CD4-positive, CD25-positive, alpha-beta regulatory T cell (primary cell): ENCODE results near the gene MRPL14. TPM values are rescaled to one million over a fixed set of nuclear protein-coding genes. Genes with fewer than 3 reads are reported as not detected.
A peak's percentile ranks its signal among the peaks of the same experiment; 100 is the strongest.

Experiments
- ATAC-seq, 2 donors: fragments of 150-1000 bp; cut with Tn5 transposase; one replicate each; pipeline ENCODE4 v1.10.0; 2021; ENCODE audit warnings: low read depth in 2 of 2, moderate number of reproducible peaks in 2 of 2, moderate library complexity in 1 of 2
- DNase-seq, 3 donors: peaks; one replicate each; pipeline versions ENCODE4 v3.0.0 to v3.0.0-alpha.2; 2012 to 2022; ENCODE audit warnings: mixed read lengths in 1 of 3
- H3K27ac ChIP-seq: one replicate; pipeline ENCODE4 v1.7.0; 2013; ENCODE audit warnings: mild to moderate bottlenecking, low read length; ENCODE audit not compliant: insufficient read depth, poor library complexity, severe bottlenecking
- H3K27me3 ChIP-seq: one replicate; pipeline ENCODE4 v1.7.0; 2013; ENCODE audit warnings: low read length; ENCODE audit not compliant: control insufficient read depth, insufficient read depth
- H3K36me3 ChIP-seq: one replicate; pipeline ENCODE4 v1.7.0; 2013; ENCODE audit warnings: mild to moderate bottlenecking, low read length, moderate library complexity; ENCODE audit not compliant: control insufficient read depth, insufficient read depth
- H3K4me1 ChIP-seq: 2 replicates; pipeline ENCODE4 v1.7.0; 2013; ENCODE audit warnings: mild to moderate bottlenecking, low read length; ENCODE audit not compliant: insufficient read depth, control insufficient read depth, poor library complexity, severe bottlenecking
- H3K4me3 ChIP-seq: one replicate; pipeline ENCODE4 v1.7.0; 2013; ENCODE audit warnings: low read depth, mild to moderate bottlenecking, low read length, moderate library complexity
- H3K9me3 ChIP-seq, 2 experiments: 1 replicate in 1 of 2; 2 replicates in 1 of 2; pipeline ENCODE4 v1.7.0; 2013; ENCODE audit warnings: low read length in 2 of 2, mild to moderate bottlenecking in 1 of 2, moderate library complexity in 1 of 2; ENCODE audit not compliant: control insufficient read depth in 2 of 2
- H3K27ac Mint-ChIP-seq, 3 donors: one replicate each; pipeline ENCODE4 v1.8.0; 2020 to 2022; ENCODE audit warnings: mild to moderate bottlenecking in 3 of 3, mixed read lengths in 3 of 3, moderate library complexity in 2 of 3
- H3K27me3 Mint-ChIP-seq: one replicate; pipeline ENCODE4 v1.8.0; 2022; ENCODE audit warnings: mild to moderate bottlenecking, mixed read lengths
- H3K36me3 Mint-ChIP-seq: one replicate; pipeline ENCODE4 v1.8.0; 2020; ENCODE audit warnings: mixed read lengths
- H3K4me1 Mint-ChIP-seq, 4 donors: one replicate each; pipeline ENCODE4 v1.8.0; 2020 to 2022; ENCODE audit warnings: mixed read lengths in 4 of 4, mild to moderate bottlenecking in 1 of 4
- H3K4me3 Mint-ChIP-seq, 4 donors: one replicate each; pipeline ENCODE4 v1.8.0; 2020 to 2022; ENCODE audit warnings: mild to moderate bottlenecking in 4 of 4, mixed read lengths in 4 of 4, moderate library complexity in 3 of 4
- H3K9me3 Mint-ChIP-seq, 7 donors: one replicate each; pipeline ENCODE4 v1.8.0; 2020 to 2022; ENCODE audit warnings: mixed read lengths in 7 of 7, mild to moderate bottlenecking in 3 of 7, moderate library complexity in 2 of 7
- polyA plus RNA-seq, 4 donors: library from polyadenylated mRNA; unstranded; fragments of 300-500 nt; fragmentation: Illumina TruSeq; gene quantifications; one replicate each; pipeline ENCODE4 v1.2.3, GENCODE V29; 2021
- total RNA-seq: library from RNA; stranded (reverse); gene quantifications from one replicate; pipeline ENCODE4 v1.2.3, GENCODE V29; 2022

MRPL14 gene
- total and polyA plus RNA-seq, 5 donors from 2014 or later, result 11.8 to 101 (median 82.9) TPM

GRCh38 chr6:44079672-44080071 lies 47.6 kb downstream of the MRPL14 start:
- peaks cover 9% of the 10 kb centered on the region for H3K27me3 Mint-ChIP-seq
- no peak for DNase-seq
- H3K27ac Mint-ChIP-seq, result no peak overlapping the region
- Histone ChIP-seq H3K4me1 (peaks cover under 1% of the 10 kb centered on the region), H3K27ac (no peak overlapping the region), H3K4me3 (no peak overlapping the region), H3K36me3 (no peaks in the 10 kb centered on the region), H3K27me3 (no peaks in the 10 kb centered on the region), H3K9me3 (no peaks in the 10 kb centered on the region)
- H3K4me1 Mint-ChIP-seq, result peaks cover 0 to 7% (median 2%) of the 10 kb centered on the region in 4 donors
- no peaks in the 10 kb centered on the region for H3K9me3 Mint-ChIP-seq
- ATAC-seq, result no peak
- no peak overlapping the region for H3K4me3 Mint-ChIP-seq
- H3K36me3 Mint-ChIP-seq, result no peaks in the 10 kb centered on the region

- H3K9me3 Mint-ChIP-seq, result no peaks in the 10 kb centered on the region
- H3K27me3 Mint-ChIP-seq, result peaks cover 15% of the 10 kb centered on the region
These were observed 48.2 kb downstream of the MRPL14 start for GRCh38 chr6:44078827-44079671.

GRCh38 chr6:44078219-44078826 lies 48.9 kb downstream of the MRPL14 start:
- H3K27ac ChIP-seq, result no peak overlapping the region
- H3K9me3 ChIP-seq, result no peaks in the 10 kb centered on the region
- Mint-ChIP-seq H3K27me3 (peaks cover 15% of the 10 kb centered on the region), H3K27ac (no peak overlapping the region), H3K36me3 (no peaks in the 10 kb centered on the region), H3K4me1 (peaks cover 0 to 16% (median 9%) of the 10 kb centered on the region in 4 donors), H3K4me3 (no peak overlapping the region), H3K9me3 (no peaks in the 10 kb centered on the region)
- ATAC-seq (no peak), DNase-seq (no peak)
- H3K27me3 ChIP-seq, result peaks cover 7% of the 10 kb centered on the region
- no peaks in the 10 kb centered on the region for H3K36me3 ChIP-seq
- H3K4me3 ChIP-seq, result no peak overlapping the region
- H3K4me1 ChIP-seq, result peaks cover 14% of the 10 kb centered on the region

More at GRCh38 chr6:44078827-44079671, 48.2 kb downstream of the MRPL14 start:
- H3K36me3 Mint-ChIP-seq, result no peaks in the 10 kb centered on the region
- H3K27ac Mint-ChIP-seq, result no peak overlapping the region
- ATAC-seq (peak; percentile 32 to 53), DNase-seq (peak; percentile 54 to 76 (median 66))
- Histone ChIP-seq H3K9me3 (no peaks in the 10 kb centered on the region), H3K27me3 (peaks cover 3% of the 10 kb centered on the region), H3K36me3 (no peaks in the 10 kb centered on the region), H3K27ac (no peak overlapping the region), H3K4me3 (no peak overlapping the region), H3K4me1 (peaks cover 7% of the 10 kb centered on the region)
- H3K4me1 Mint-ChIP-seq, result peaks cover 0 to 13% (median 7%) of the 10 kb centered on the region in 4 donors
- H3K4me3 Mint-ChIP-seq, result no peak overlapping the region

- Histone ChIP-seq H3K4me1 (peaks cover 15% of the 10 kb centered on the region), H3K36me3 (no peaks in the 10 kb centered on the region), H3K27me3 (peaks cover 7% of the 10 kb centered on the region), H3K4me3 (no peak overlapping the region), H3K9me3 (no peaks in the 10 kb centered on the region), H3K27ac (no peak overlapping the region)
- ATAC-seq, result no peak
- Mint-ChIP-seq H3K27me3 (peaks cover 17% of the 10 kb centered on the region), H3K4me1 (peaks cover 0 to 20% (median 13%) of the 10 kb centered on the region in 4 donors), H3K36me3 (no peaks in the 10 kb centered on the region), H3K27ac (no peak overlapping the region), H3K9me3 (no peaks in the 10 kb centered on the region), H3K4me3 (no peak overlapping the region)
- DNase-seq, result no peak
These were observed 49.9 kb downstream of the MRPL14 start for GRCh38 chr6:44077214-44077946.

- H3K27ac Mint-ChIP-seq, result no peak overlapping the region
- ATAC-seq (no peak), DNase-seq (no peak)
- no peak overlapping the region for H3K4me3 ChIP-seq
- no peaks in the 10 kb centered on the region for H3K36me3 ChIP-seq
- no peaks in the 10 kb centered on the region for H3K9me3 Mint-ChIP-seq
- H3K9me3 ChIP-seq, result no peaks in the 10 kb centered on the region
- H3K36me3 Mint-ChIP-seq, result no peaks in the 10 kb centered on the region
- H3K27ac ChIP-seq, result no peak overlapping the region
- H3K27me3 ChIP-seq, result peaks cover 7% of the 10 kb centered on the region
- no peak overlapping the region for H3K4me3 Mint-ChIP-seq
- peaks cover 23% of the 10 kb centered on the region for H3K27me3 Mint-ChIP-seq
- H3K4me1 ChIP-seq, result peaks cover 15% of the 10 kb centered on the region
- peaks cover 0 to 24% (median 13%) of the 10 kb centered on the region in 4 donors for H3K4me1 Mint-ChIP-seq
These were observed 50.7 kb downstream of the MRPL14 start for GRCh38 chr6:44076356-44077213.

- Histone ChIP-seq H3K27me3 (peaks cover 7% of the 10 kb centered on the region), H3K36me3 (no peaks in the 10 kb centered on the region), H3K4me3 (no peak overlapping the region), H3K9me3 (no peaks in the 10 kb centered on the region), H3K27ac (no peak overlapping the region), H3K4me1 (peaks cover 15% of the 10 kb centered on the region)
- Mint-ChIP-seq H3K27me3 (peaks cover 28% of the 10 kb centered on the region), H3K4me3 (no peak overlapping the region), H3K9me3 (no peaks in the 10 kb centered on the region), H3K4me1 (peaks cover 0 to 24% (median 13%) of the 10 kb centered on the region in 4 donors), H3K36me3 (no peaks in the 10 kb centered on the region), H3K27ac (no peak overlapping the region)
- ATAC-seq (no peak), DNase-seq (no peak)
These were observed 51.5 kb downstream of the MRPL14 start for GRCh38 chr6:44075647-44076355.
